NOMO-1 treated with dmso at 0.1 percent for 144 hours (cell line): Measurements from ENCODE around the gene ADRA2B.
"Not testable (repeated sequence)": the region's sequence is repeated elsewhere in the genome, so short reads cannot be mapped to it uniquely, and the experiment has no call there.

Experiments used
- DNase-seq: peaks from one replicate; lab custom pipeline; 2025; ENCODE audit not compliant: unreplicated experiment; lab: John Stamatoyannopoulos, UW

The ADRA2B gene

DNA sequence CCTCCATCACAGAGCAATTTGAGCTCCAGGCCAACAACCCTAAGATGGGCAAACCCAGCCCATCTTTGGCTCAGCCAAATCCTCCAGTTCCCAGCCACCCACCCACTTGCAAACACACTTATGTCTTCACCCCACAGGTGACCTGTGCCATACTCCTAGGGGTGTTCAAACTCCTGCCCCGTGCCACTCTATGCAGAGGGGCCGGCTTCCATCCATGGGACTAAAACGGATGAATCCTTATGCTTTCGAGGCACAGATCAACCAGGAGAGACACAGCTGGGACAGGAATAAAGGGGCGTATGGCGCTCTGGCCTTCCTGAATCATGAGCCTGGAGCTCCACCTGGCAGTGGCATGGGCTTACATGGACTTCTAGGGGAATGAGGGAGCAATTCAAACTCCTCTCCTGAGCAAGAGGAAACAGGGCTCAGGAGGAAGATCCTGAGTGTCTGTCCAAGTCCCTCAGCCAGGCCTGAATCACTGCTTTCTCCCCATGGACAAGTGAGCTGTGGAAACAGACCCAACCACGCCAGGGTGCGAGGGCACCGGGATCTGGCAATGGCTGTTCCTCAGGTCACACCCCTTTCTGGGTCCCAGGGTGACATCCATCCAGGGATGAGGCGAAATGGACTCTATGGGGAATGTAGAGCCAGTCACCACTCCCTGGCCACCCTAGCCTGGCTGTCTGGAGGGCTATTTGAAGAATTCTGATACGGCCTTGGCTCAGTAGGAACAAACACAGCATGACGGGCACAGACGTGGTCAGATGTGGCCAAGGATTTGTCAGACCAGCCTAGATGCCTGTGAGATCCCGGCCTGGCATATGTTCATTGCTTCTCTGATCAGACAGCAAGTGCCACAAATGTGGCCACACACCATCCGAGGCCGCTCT lies 45.0 kb downstream of the ADRA2B start:
- DNase-seq = not testable (repeated sequence)

DNA sequence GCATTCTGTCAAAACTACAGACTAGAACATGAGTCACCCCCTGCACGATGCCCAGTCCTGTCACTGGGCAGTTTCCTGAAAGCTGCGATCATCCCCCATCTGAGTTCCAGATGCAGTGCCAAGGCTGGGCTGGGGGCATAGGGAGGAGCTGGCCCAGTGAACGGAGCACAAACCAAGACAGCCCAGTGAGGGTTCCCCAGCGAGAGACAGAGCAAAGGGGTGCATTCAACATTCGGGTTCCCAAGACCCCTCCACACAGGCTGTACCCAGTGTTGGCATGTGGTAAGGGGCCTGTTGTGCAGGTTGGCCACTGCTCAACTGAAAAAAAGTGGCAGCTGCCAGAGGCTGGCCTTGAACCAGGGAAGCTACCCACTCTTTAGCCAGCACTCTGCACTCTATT lies 46.0 kb downstream of the ADRA2B start:
- DNase-seq = not testable (repeated sequence)

DNA sequence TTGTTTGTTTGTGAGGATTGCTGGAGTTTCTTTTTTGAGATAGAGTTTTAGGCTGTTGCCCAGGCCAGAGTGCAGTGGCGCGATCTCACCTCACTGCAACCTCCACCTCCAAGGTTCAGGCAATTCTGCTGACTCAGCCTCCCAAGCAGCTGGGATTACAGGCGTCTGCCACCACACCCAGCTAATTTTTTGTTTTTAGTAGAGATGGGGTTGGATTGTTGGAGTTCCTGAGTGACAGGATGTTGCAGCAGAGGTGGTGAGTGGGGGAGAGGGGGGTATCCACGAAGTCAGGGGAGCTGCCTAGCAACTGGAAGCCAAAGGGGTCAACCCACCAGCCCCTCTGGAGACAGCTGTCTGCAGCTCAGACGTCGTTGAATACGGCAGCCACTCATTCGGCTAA lies 46.5 kb downstream of the ADRA2B start:
- DNase-seq = not testable (repeated sequence)

DNA sequence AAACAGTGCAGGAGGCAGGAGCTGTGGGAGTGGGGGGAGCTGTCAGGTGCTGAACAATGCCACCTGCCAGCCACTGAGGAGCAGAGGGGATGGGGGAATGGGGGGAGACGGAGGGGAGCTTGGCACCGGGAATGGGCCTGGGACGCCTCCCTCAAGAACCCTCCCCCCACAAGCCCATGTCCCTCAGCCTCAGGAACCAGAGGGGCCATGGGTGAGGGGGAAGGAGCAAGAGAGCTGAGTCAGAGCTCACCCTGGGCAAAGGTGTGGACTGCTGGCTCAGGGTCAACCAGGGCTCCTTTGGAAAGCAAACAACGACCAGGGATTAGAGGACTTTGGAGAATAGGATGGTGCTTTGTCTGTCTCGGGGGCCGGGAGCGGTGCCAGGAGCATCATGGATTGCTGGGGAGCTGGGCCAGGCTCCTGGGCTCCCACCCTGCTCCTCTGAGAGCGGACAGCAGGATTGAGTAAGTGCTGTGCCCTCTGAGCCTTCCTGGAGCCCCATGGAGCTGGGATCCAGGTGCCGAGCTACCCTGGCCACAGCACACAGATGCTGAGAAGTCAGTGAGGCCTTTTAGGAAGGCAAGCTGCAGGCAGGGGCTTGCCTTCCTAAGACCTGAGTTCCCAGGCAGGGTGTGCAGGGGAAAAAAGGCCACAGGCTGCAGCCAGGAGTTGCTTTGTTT lies 48.3 kb downstream of the ADRA2B start:
- DNase-seq = not testable (repeated sequence)

DNA sequence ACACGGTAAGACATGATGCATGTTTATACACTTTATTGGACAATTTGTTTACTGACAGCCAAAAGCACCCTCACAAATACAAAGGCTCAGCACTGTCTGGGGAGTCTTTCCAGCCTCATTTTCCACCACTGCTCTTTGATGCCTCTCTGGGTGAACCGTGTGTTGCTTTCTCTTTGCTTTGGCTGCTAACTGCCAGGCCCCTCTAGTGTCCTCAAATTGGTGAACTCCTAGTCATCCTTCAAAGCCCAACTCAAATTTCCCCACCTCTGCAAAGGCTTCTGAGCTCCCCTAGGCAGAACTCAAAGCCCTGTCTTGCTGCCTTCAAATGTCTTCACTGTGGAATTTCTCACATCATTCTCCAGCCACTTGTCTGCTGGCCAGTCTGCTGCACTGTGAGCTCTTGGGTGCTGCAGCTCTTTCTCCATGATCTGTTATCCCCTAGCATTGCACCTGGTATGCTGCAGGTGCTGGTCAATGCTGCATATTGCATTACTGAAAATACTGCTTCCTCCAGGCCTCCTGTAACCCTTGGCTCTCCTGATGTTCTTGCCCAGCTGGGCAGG lies 49.2 kb downstream of the ADRA2B start:
- DNase-seq = not testable (repeated sequence)

DNA sequence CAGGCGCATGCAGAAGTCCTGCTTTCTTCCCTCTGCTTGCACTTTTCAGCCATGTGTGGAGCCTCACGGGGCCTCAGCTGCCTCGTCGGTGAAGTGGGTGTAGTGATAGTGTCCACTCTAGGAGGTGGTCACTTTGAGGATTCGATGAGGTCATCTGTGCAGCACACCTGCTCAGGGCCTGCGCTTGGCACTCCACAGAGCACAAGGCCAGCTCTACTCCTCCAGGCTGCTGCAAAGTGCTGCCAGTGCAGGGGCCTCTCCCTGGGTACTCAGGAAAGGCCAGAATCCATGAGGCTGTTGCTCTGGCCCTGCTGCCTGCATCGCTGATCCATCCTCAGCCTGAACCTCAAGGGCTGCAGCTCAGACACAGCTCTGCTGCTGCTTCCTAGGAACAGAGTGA lies 49.9 kb downstream of the ADRA2B start:
- DNase-seq = not testable (repeated sequence)

DNA sequence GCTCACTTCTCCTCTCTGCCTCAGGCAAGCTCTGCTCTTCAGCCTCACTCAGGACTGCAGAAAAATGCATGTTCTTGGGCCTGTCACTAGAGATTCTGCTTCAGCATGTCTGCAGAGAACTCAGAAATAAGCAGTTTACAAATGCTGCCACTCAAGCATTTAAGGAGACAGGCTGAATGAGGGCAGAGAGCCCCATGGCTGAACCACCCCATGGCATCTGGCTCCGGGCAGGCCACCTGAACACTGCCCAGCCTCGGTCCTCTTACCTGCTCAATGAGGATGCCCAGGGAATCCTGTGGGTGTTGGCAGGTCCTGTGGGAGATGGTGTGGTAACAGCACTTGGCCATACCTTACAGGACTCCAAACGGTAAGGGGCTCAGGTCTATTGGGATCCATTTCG lies 50.4 kb downstream of the ADRA2B start:
- DNase-seq = not testable (repeated sequence)

DNA sequence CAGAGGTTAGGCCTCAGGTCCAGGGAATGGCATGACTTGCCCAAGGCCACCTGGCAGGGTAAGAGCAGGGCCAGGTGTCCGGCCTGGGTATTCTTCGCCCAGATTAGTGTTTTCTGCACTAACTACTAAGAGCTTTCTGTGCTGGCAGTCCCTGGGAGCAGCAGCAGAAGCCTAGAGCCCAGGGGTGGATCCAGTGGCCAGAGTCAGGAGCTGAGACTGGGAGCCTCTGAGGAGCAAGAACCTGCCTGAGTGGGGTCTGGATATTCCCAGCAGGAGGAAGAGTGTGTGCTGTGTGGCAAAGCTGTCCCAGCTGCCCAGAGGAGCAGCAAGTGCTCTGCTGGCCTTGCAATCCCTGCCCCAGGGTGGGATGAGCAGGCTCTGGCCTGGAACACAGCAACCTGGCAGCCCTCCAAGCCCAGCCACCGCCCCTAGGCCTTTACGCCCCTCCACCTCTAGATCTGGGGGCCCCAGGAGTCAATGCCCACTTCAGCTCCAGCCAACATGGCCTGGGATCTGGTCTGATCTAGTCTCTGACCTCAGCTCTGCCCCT lies 50.9 kb downstream of the ADRA2B start:
- DNase-seq = no peak

DNA sequence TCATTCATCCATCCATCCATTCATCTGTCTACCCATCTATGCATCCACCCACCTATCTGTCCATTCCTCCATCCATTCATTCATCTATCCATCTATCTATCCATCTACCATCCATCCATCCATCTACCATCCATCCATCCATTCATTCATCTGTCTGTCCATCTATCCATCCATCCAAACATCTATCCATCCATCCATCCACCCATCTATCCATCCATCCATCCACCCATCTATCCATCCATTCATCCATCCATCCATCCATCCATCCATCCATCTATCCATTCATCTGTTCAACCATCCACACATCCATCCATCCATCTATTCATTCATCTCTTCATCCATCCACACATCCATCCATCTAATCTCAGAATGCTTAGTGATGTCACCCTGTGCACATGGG lies 51.6 kb downstream of the ADRA2B start:
- not testable (repeated sequence) for DNase-seq

DNA sequence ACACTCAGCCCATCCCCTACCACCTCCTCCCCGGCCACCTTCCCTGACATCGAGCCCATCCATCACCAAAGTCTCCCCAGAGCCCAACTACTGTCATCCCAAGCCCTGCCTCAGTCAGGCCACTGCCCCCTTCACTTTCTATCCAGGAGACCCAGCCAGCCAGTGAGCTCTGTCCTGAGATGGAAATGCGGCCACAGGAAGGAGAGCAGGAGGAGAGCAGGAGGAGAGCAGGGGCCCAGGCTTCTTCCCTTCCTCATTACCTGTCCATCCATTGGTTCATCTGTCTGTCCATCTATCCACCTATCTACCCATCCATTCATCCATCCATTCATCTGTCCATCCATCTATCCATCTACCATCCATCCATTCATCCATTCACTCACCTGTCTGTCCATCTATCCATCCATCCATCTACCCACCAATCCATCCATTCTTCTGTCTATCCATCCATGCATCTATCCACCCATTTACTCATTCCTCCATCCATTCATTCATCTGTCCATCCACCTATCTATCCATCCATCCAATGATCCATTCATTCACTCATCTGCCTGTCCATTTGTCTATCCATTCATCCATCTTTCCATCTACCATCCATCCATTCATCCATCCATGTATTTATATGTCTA lies 52.2 kb downstream of the ADRA2B start:
- not testable (repeated sequence) for DNase-seq

DNA sequence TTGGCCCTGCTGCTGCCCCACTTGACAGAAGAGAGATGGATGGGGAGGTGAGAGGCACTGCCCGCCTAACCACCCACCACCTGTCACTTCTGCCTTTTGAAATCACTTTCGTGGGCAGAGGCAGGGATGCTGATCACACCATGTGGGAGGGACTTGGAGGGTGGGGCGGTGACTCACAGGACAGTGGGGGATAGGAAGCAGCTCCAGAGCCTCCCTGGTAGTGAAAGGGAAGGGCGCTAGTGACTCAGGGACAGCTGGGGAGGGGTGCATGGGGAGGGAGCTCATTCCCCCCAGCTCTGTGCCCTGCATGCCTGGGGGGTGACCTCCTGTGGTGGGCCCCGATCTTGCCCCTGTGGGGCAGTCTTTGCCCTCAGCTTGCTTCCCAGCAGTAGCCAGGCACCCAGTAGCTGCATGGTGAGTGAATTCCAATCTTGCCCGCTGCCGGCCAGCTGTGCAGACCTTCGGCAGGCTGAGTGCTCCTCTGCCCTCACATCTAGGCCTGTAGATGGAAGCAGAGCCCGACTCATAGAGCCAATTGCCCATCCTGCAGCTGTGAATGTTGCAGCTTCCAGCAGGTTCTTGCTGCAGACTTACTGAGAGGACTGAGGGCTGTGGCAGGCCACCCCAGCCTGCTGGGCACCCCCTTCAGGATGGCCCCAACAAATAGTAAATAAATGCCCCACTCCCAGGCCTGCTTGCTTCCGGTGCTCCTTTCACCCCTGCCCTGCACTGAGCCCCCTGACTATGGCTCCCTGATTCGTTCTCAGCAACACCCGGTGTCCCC lies 53.1 kb downstream of the ADRA2B start:
- DNase-seq = not testable (repeated sequence)
